Neuronal stem cell (in vitro differentiated cells): ENCODE results near the gene THOC6.

Experiments
- DNase-seq: peaks from one replicate; pipeline ENCODE4 v3.0.0-alpha.2; 2013; ENCODE audit warnings: low spot score
- H2AFZ ChIP-seq: one replicate; pipeline ENCODE4 v1.6.1; 2013; ENCODE audit warnings: mild to moderate bottlenecking, low read length, inconsistent platforms
- H2AK5ac ChIP-seq: 2 replicates; pipeline ENCODE4 v1.6.1; 2013; ENCODE audit warnings: low read depth, mild to moderate bottlenecking, inconsistent platforms, low read length, moderate library complexity, mixed read lengths
- H2BK120ac ChIP-seq: 2 replicates; pipeline ENCODE4 v1.6.1; 2013; ENCODE audit warnings: low read depth, mild to moderate bottlenecking, inconsistent platforms, low read length, moderate library complexity, mixed read lengths
- H2BK12ac ChIP-seq: one replicate; pipeline ENCODE4 v1.6.1; 2013; ENCODE audit warnings: low read length, inconsistent platforms
- H2BK15ac ChIP-seq: 2 replicates; pipeline ENCODE4 v1.6.1; 2013; ENCODE audit warnings: mild to moderate bottlenecking, low read length, inconsistent platforms, mixed read lengths
- H2BK5ac ChIP-seq: one replicate; pipeline ENCODE4 v1.6.1; 2013; ENCODE audit warnings: inconsistent platforms, mild to moderate bottlenecking, low read length, moderate library complexity
- H3K14ac ChIP-seq: one replicate; pipeline ENCODE4 v1.6.1; 2013; ENCODE audit warnings: low read length, inconsistent platforms
- H3K18ac ChIP-seq: 2 replicates; pipeline ENCODE4 v1.6.1; 2013; ENCODE audit warnings: low read length, inconsistent platforms
- H3K23ac ChIP-seq: 2 replicates; pipeline ENCODE4 v1.6.1; 2013; ENCODE audit warnings: low read depth, mild to moderate bottlenecking, mixed read lengths, low read length, inconsistent platforms; ENCODE audit not compliant: poor library complexity
- H3K27ac ChIP-seq: replicated peaks from 3 replicates; pipeline ENCODE4 v1.5.1; 2013; ENCODE audit warnings: low read length, inconsistent platforms
- H3K27me3 ChIP-seq, 3 experiments: 2 replicates each; pipeline ENCODE4 v1.6.1; 2013; ENCODE audit warnings: low read length in 3 of 3, mild to moderate bottlenecking in 2 of 3, inconsistent platforms in 1 of 3, low read depth in 1 of 3, mixed read lengths in 1 of 3, moderate library complexity in 1 of 3; ENCODE audit not compliant: control insufficient read depth in 3 of 3, insufficient read depth in 3 of 3
- H3K36me3 ChIP-seq, 2 donors: replicated peaks in 1 of 2; 2 replicates each; pipeline ENCODE4 v1.6.1; 2013; ENCODE audit warnings: low read length in 2 of 2; ENCODE audit not compliant: control insufficient read depth in 2 of 2, insufficient read depth in 2 of 2
- H3K4ac ChIP-seq: 2 replicates; pipeline ENCODE4 v1.6.1; 2013; ENCODE audit warnings: inconsistent platforms, mild to moderate bottlenecking, low read length, moderate library complexity
- H3K4me1 ChIP-seq, 2 donors: 1 replicate in 1 of 2; 2 replicates in 1 of 2; pipeline ENCODE4 v1.6.1; 2013; ENCODE audit warnings: low read length in 2 of 2, low read depth in 1 of 2; ENCODE audit not compliant: control insufficient read depth in 2 of 2, insufficient read depth in 1 of 2
- H3K4me2 ChIP-seq: one replicate; pipeline ENCODE4 v1.6.1; 2013; ENCODE audit warnings: mild to moderate bottlenecking, low read length, inconsistent platforms; ENCODE audit not compliant: insufficient read depth, poor library complexity, severe bottlenecking
- H3K4me3 ChIP-seq, 2 donors: 2 replicates each; pipeline ENCODE4 v1.5.1; 2013; ENCODE audit warnings: low read length in 2 of 2, mild to moderate bottlenecking in 2 of 2, inconsistent platforms in 1 of 2, moderate library complexity in 1 of 2
- H3K79me1 ChIP-seq: one replicate; pipeline ENCODE4 v1.6.1; 2013; ENCODE audit warnings: low read depth, mild to moderate bottlenecking, inconsistent platforms, low read length, moderate library complexity
- H3K9ac ChIP-seq: one replicate; pipeline ENCODE4 v1.6.1; 2013; ENCODE audit warnings: mild to moderate bottlenecking, low read depth, low read length, inconsistent platforms; ENCODE audit not compliant: poor library complexity
- H3K9me3 ChIP-seq, 2 donors: replicated peaks in 1 of 2; 2 replicates each; pipeline versions ENCODE3 to v1.6.1; 2013; ENCODE audit warnings: low read length in 2 of 2, mild to moderate bottlenecking in 2 of 2, inconsistent platforms in 1 of 2, low read depth in 1 of 2, mixed read lengths in 1 of 2, moderate library complexity in 1 of 2; ENCODE audit not compliant: control insufficient read depth in 2 of 2, insufficient read depth in 1 of 2
- H4K8ac ChIP-seq: one replicate; pipeline ENCODE4 v1.6.1; 2013; ENCODE audit warnings: low read depth, mild to moderate bottlenecking, inconsistent platforms, low read length, moderate library complexity
- H4K91ac ChIP-seq: one replicate; pipeline ENCODE4 v1.6.1; 2013; ENCODE audit warnings: low read length, low read depth, mild to moderate bottlenecking, inconsistent platforms; ENCODE audit not compliant: poor library complexity
- WGBS, 2 donors: extraction: QIAGEN DNeasy Blood & Tissue Kit; methylation state at CpG; one replicate each; pipeline ENCODE4 v1.1.7; 2013; ENCODE audit warnings: missing lambda C conversion rate in 2 of 2, mixed read lengths in 1 of 2; ENCODE audit not compliant: insufficient read length in 2 of 2, insufficient replicate concordance in 1 of 2; ENCODE audit errors: extremely low coverage in 2 of 2; 5-methylcytosine and 5-hydroxymethylcytosine counted together

Gene THOC6

DNA sequence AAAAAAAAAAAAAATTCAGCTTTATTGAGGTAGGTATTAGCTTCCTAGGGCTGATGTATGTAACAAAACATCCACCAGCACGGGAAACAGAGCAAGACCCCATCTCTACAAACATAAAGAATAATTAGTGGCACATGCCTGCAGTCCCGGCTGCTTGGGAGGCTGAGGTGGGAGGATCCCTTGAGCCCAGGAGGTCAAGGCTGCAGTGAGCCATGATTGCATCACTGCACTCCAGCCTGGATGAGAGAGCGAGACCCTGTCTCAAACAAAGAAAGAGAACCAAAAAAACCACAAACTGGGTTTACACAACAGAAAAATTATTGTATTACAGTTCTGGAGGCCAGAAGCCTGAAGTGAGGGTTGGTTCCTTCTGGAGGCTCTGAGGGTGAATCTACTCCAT is 18.5 kb downstream of the THOC6 start:
- no CpG with 5 or more reads among the region's 3 CpGs for WGBS, 2 donors
- peaks cover 3% of the 10 kb centered on the region for H3K79me1 ChIP-seq

GRCh38 chr16:3044708-3045107 is 20.9 kb downstream of the THOC6 start:
- peaks cover 0 to 1% of the 10 kb centered on the region in 2 donors for H3K4me1 ChIP-seq
- no peak overlapping the region for H2BK15ac ChIP-seq
- H3K9ac ChIP-seq: no peak overlapping the region
- H2AFZ ChIP-seq: no peak overlapping the region
- no peak overlapping the region for H3K4me2 ChIP-seq
- peak overlapping the region in 1 of 2 donors; percentile 17 for H3K4me3 ChIP-seq
- H3K23ac ChIP-seq: no peak overlapping the region
- peaks cover 0 to 2% of the 10 kb centered on the region in 2 donors for H3K9me3 ChIP-seq
- no peak overlapping the region for H4K8ac ChIP-seq
- no peak overlapping the region for H3K14ac ChIP-seq
- no peak overlapping the region for H2AK5ac ChIP-seq
- no peak overlapping the region for H4K91ac ChIP-seq
- peaks cover 3% of the 10 kb centered on the region for H3K79me1 ChIP-seq
- DNase-seq: no peak
- no peak overlapping the region for H2BK12ac ChIP-seq
- peaks cover 14 to 65% (median 28%) of the 10 kb centered on the region in 3 experiments for H3K27me3 ChIP-seq
- no peak overlapping the region for H3K4ac ChIP-seq
- no peak overlapping the region for H3K18ac ChIP-seq
- no CpG with 5 or more reads among the region's 6 CpGs for WGBS, 2 donors
- H3K27ac ChIP-seq: no peak overlapping the region
- no peak overlapping the region for H2BK5ac ChIP-seq
- no peaks in the 10 kb centered on the region for H3K36me3 ChIP-seq
- H2BK120ac ChIP-seq: no peak overlapping the region

More for the DNA sequence above, 18.5 kb downstream of the THOC6 start:
- Histone ChIP-seq H3K36me3 (no peaks in the 10 kb centered on the region), H3K18ac (no peak overlapping the region), H3K4me2 (no peak overlapping the region), H2BK120ac (no peak overlapping the region), H3K9me3 (peaks cover 0 to 2% of the 10 kb centered on the region in 2 donors), H3K23ac (no peak overlapping the region), H3K27ac (no peak overlapping the region), H4K8ac (no peak overlapping the region), H3K14ac (no peak overlapping the region), H2BK15ac (no peak overlapping the region), H3K4me1 (peaks cover 0 to 1% of the 10 kb centered on the region in 2 donors), H3K9ac (no peak overlapping the region), H3K4ac (no peak overlapping the region), H2AK5ac (no peak overlapping the region), H3K27me3 (peaks cover 20 to 68% (median 31%) of the 10 kb centered on the region in 3 experiments), H2AFZ (no peak overlapping the region), H2BK5ac (no peak overlapping the region), H2BK12ac (no peak overlapping the region), H4K91ac (no peak overlapping the region), H3K4me3 (no peak overlapping the region)
- DNase-seq: no peak

DNA sequence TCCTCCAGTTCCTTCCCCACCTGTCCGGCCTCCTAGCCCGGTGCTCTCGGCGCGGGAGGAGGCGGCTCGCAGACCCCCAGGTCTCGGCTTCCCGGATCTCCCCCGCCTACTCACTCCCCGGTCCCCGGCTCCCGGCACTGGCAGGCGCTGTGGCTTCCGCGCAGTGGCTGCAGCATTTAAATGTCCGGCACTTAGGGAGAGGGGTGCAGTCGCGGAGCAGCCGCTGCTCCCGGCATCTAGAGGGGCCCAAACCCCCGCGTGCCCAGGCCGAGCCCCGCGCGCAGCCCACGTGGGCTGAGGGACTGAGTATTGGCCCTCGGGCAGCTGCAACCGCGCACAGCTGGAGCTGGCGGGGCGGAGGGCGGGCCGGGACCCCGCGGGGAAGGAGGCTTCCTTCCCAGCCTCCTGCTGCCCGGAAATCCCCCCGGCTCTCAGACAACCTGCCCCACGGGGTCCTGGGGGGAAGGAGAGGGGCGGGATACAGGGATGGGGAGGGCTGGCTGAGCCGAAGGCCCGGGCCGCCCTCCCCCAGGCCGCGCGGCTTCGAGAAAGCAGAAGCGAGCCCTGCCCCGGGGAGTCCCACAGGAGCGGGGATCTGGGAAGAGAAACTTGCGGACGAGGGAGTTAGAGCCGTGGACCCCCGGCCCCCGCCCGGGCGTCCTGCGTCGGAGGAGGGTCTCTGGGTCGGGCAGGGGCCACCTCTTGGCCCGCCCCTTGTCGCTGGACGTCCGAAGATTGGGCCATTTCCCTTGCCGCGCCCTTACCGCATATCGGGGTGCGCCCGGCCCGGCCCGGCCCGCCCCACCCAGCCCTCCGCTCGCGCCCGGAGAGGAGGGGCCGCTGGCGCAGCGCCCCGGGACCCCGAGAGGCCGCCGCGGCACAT is 22.2 kb downstream of the THOC6 start, which contains the start of gene MMP25:
TSS of gene MMP25 (plus strand) at position 804 of the 883 bp plus-strand sequence. CDS start 357 bp downstream, outside the sequence.
- Histone ChIP-seq H3K36me3 (no peaks in the 10 kb centered on the region), H2BK120ac (no peak within 1 kb of the TSS), H2BK15ac (peak within 1 kb of the TSS; percentile 58), H2BK12ac (peak within 1 kb of the TSS; percentile 22), H3K4me1 (peaks cover 0 to 1% of the 10 kb centered on the region in 2 donors), H3K4ac (no peak within 1 kb of the TSS), H3K79me1 (peaks cover 1% of the 10 kb centered on the region), H3K4me3 (peak within 1 kb of the TSS; percentile 49 to 75), H4K91ac (no peak within 1 kb of the TSS), H3K9me3 (peaks cover 0 to 2% of the 10 kb centered on the region in 2 donors), H3K27me3 (peaks cover 14 to 66% (median 28%) of the 10 kb centered on the region in 3 experiments), H3K23ac (peak within 1 kb of the TSS; percentile 85), H2AFZ (peak within 1 kb of the TSS; percentile 99), H2AK5ac (peak within 1 kb of the TSS; percentile 92), H3K9ac (peak within 1 kb of the TSS; percentile 70), H3K14ac (peak within 1 kb of the TSS; percentile 89), H2BK5ac (peak within 1 kb of the TSS; percentile 29), H4K8ac (no peak within 1 kb of the TSS), H3K18ac (peak within 1 kb of the TSS; percentile 94), H3K27ac (no peak within 1 kb of the TSS), H3K4me2 (peak within 1 kb of the TSS; percentile 89)
- WGBS, 2 donors: no CpG with 5 or more reads among the region's 86 CpGs
- DNase-seq: no peak
